Measurements from ENCODE around the gene CYP27C1. TPM values are rescaled to one million over a fixed set of nuclear protein-coding genes. Genes with fewer than 3 reads are reported as not detected.
"Not testable (repeated sequence)": the region's sequence is repeated elsewhere in the genome, so short reads cannot be mapped to it uniquely, and the experiment has no call there.

The CYP27C1 gene
- total RNA-seq, 1 experiment from 2014 or later: 0.75 TPM

- no peak for DNase-seq (ENCODE audit: low spot score)
Measured at GRCh38 chr2:127170452-127171197, 49.5 kb downstream of the CYP27C1 start.

- no peak for DNase-seq (ENCODE audit: low spot score)
Measured at GRCh38 chr2:127170021-127170420, 50.1 kb downstream of the CYP27C1 start.

- no peak for DNase-seq (ENCODE audit: low spot score)
Measured at GRCh38 chr2:127169066-127169660, 50.9 kb downstream of the CYP27C1 start.

- DNase-seq (ENCODE audit: low spot score): no peak
Measured at GRCh38 chr2:127166231-127166860, 53.8 kb downstream of the CYP27C1 start.

- no peak for DNase-seq (ENCODE audit: low spot score)
Measured at GRCh38 chr2:127165539-127165935, 54.6 kb downstream of the CYP27C1 start.

GRCh38 chr2:127164761-127165538 is 55.1 kb downstream of the CYP27C1 start:
- DNase-seq (ENCODE audit: low spot score): no peak

- no peak for DNase-seq (ENCODE audit: low spot score)
Measured at GRCh38 chr2:127163921-127164320, 56.2 kb downstream of the CYP27C1 start.

GRCh38 chr2:127163090-127163406 is 57.1 kb downstream of the CYP27C1 start:
- DNase-seq (ENCODE audit: low spot score): not testable (repeated sequence)

- no peak for DNase-seq (ENCODE audit: low spot score)
Measured at GRCh38 chr2:127162261-127163089, 57.6 kb downstream of the CYP27C1 start.

GRCh38 chr2:127161176-127162136 is 58.6 kb downstream of the CYP27C1 start:
- DNase-seq (ENCODE audit: low spot score): no peak

- no peak for DNase-seq (ENCODE audit: low spot score)
Measured at GRCh38 chr2:127160676-127161075, 59.4 kb downstream of the CYP27C1 start.

- no peak for DNase-seq (ENCODE audit: low spot score)
Measured at GRCh38 chr2:127159543-127159942, 60.6 kb downstream of the CYP27C1 start.

- DNase-seq (ENCODE audit: low spot score): no peak
Measured at GRCh38 chr2:127158614-127159290, 61.3 kb downstream of the CYP27C1 start.

- DNase-seq (ENCODE audit: low spot score): no peak
Measured at GRCh38 chr2:127157651-127158485, 62.2 kb downstream of the CYP27C1 start.

- no peak for DNase-seq (ENCODE audit: low spot score)
Measured at GRCh38 chr2:127157114-127157513, 63.0 kb downstream of the CYP27C1 start.

GRCh38 chr2:127155947-127156346 is 64.2 kb downstream of the CYP27C1 start:
- no peak for DNase-seq (ENCODE audit: low spot score)

GRCh38 chr2:127155028-127155581 is 65.0 kb downstream of the CYP27C1 start:
- DNase-seq (ENCODE audit: low spot score): no peak

GRCh38 chr2:127154396-127154795 is 65.7 kb downstream of the CYP27C1 start:
- no peak for DNase-seq (ENCODE audit: low spot score)

All from H4 (cell line).